Kidney glomerular epithelial cell (primary cell): ENCODE data around the gene LMAN2L.

ENCODE experiments used
- DNase-seq: peaks from one replicate; lab custom pipeline; 2025; lab: John Stamatoyannopoulos, UW

The LMAN2L gene, protein sequence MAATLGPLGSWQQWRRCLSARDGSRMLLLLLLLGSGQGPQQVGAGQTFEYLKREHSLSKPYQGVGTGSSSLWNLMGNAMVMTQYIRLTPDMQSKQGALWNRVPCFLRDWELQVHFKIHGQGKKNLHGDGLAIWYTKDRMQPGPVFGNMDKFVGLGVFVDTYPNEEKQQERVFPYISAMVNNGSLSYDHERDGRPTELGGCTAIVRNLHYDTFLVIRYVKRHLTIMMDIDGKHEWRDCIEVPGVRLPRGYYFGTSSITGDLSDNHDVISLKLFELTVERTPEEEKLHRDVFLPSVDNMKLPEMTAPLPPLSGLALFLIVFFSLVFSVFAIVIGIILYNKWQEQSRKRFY

DNA sequence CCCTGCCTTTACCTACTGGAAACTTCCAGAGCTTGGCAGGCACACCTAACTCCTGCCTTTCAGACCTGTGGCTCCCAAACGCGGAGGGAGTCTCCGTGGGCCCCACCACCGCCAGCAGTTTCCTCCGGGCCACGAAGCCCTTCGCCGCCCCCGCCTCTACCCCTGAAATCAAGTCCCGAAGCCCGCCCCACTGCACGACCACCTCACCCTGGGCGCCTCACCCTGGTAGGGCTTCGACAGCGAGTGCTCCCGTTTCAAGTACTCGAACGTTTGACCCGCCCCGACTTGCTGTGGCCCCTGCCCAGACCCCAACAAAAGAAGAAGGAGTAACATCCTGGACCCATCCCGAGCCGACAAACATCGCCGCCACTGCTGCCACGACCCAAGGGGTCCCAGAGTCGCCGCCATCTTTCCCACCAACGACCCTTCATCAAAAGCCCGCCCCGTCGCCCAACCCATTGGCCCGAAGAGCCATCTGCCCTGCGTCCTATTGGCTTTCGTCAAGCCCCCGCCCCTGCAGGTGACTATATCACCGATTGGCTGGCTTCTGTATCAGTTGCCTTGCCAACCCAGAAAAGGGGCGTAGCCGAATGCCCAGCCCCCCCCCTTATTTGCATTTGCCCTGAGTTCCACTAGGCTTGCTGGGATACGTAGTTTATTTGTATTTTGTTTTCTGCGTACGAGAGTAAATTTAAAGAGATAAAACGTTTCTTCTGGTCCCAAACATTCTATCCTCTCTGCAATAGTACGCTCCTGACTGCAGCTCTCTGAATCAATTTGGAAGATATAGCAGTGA is at the start of gene LMAN2L:
Gene LMAN2L (minus strand): TSS at position 432 of the 796 bp plus-strand sequence. CDS start 24 bp downstream, at position 408.
- DNase-seq, result peak; percentile 94

DNA sequence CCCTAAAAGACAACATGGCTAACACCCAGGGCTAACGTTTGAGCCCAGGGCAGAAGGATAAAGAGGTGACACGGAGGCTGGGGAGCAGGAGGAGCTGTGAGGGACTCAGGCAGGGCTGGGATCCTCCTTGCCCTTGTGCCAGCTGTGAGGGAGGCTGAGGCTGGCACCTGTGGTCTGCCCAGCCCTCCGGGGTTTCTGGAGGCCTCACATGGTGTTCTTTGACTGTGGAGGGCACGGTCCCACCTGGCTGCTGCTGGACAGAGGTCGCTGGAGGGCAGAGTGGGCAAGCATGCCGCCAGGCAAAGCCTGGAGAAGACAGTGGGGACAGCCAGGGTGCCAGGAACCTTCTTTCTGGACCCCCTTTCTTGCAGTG is 49.4 kb upstream of the LMAN2L start:
- DNase-seq, result no peak

DNA sequence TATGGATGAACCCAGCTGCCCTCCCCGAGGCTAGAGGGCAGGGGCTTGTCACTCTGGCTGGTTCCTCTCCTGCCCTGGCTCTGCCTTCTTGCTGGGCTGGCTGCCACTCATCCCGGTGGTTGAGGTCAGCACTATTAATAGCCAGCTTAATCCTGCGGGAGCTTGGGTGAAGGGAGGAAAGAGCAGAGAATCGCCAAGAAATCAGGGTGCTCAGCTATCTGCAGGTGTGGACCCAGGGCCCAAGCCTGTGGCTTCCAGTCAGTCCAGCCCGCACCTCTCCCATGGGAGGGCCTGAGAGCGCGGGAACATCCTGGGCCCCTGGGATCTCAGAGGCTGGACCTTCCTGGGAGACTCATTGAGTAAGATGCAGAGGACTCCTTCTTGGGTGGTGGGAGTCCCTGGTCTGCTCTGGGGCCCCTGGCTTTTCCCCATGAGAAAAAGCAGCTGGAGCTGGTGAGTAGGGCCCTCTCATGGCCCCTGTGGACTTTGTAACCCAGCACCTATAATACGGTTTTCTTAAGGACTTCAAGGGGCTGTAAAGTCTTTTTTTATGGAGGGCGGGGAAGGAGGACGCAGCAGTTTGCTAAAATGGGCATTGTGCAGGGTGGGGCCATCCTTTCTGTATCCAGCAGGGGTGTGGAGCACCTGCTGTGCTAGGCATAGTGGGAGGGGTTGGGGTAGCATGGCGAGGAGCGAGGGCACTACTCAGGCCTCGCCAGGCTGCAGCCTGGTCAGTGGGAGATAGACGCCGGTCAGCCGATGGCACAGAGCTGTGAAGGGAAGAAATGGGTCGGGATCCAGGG is 48.8 kb upstream of the LMAN2L start:
- no peak for DNase-seq

DNA sequence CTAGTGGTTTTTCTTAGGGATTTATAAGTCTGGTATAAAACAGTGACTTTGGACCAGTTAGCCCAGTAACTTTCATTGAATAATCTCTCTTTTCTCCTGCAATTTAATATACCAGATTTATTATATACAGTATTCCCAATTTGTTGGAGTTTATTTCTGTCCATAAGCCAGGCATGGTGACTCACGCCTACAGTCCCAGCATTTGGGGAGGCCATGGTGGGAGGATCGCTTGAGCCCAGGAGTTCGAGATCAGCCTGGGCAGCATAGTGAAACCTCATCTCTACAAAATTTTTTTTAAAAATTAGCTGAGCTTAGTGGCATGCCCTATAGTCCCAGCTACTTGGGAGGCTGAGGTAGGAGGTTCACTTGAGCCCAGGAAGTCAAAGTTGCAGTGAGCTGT is 47.5 kb upstream of the LMAN2L start:
- no peak for DNase-seq

DNA sequence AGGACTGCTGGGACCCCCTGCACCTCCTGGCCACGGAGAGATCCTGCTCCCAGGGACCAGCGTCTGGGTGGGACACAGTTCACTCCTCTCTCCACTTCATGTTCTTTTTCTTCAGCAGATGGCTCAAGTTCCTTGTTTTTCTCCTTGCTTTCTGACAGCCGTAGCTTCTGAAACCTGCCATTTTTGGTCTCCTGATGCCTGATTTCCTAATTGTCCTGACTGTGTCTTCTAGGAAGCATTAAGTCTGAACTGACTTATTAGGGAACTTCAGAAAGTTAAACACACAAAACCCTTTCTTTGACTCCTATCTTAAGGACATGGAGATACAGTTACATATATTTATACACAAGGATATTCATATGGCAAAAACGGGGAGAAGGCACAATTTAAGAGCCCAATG is 43.5 kb upstream of the LMAN2L start:
- no peak for DNase-seq

DNA sequence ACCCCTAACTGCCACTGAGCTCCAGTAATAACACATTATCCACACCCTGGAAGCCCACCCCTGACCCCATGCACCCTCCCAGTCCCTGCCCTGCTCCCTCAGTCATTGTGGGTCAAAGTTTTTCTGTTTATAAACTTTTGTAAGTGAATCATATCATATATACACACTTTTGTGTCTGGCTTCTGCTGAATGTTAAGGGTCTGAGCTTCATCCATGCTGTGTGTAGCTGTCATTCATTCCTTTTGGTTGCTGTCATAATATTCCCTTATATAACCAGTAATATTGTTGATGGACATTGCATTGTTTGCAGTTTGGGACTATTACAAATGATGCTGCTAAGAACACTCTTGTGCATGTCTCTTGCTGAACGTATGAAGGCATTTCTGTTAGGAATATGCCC is 35.3 kb upstream of the LMAN2L start:
- DNase-seq, result no peak

DNA sequence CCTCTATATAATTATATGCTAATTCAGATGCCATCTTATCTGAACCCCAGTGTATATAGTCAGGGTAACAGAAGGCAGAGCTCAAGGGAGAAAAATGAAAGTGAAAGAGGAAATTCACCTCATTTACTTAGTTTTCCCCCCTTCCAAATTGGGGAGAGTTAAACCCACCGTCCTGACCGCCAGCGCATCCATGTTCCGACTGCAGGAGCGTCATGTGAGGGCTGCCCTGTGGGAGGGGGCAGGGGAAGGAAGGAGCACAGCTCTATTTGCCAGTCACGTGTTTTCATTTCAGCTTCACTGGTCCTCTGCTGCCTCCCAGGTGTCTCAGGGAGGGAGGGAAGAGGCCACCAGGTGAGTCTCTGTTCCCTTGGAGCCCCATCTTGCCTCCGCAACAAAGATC is 34.1 kb upstream of the LMAN2L start:
- DNase-seq, result no peak

DNA sequence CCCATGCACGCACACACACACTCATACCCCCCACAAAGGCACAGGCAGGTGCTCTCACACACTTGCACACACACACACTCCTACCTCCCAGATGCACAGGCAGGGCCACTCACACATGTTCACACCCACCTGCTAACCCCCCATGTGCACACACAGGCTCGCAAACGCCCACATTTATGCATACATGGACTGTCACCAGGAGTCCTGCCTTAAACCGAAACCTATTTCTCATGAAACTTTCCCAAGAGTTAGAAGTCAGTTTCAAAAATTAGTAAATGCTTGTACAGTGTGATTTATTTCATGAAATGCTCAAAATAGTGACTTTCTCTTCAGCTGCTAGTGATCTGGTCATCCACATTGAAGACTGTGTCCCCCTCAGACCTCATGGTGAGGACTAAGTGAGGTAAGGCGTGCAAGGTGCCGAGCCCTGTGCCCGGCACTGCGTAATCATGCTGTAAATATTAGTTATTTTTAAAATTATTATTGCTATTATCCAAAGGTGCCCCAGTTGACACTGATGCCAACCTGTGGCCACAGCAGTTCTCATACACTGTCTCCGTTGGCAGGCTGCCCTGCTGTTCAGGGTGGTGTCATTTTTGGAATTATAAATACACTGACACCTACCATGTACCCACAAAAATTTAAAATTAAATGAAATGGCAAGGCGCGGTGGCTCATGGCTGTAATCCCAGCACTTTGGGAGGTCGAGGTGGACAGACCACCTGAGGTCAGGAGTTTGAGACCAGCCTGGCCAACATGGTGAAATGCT is 33.2 kb upstream of the LMAN2L start:
- no peak for DNase-seq

DNA sequence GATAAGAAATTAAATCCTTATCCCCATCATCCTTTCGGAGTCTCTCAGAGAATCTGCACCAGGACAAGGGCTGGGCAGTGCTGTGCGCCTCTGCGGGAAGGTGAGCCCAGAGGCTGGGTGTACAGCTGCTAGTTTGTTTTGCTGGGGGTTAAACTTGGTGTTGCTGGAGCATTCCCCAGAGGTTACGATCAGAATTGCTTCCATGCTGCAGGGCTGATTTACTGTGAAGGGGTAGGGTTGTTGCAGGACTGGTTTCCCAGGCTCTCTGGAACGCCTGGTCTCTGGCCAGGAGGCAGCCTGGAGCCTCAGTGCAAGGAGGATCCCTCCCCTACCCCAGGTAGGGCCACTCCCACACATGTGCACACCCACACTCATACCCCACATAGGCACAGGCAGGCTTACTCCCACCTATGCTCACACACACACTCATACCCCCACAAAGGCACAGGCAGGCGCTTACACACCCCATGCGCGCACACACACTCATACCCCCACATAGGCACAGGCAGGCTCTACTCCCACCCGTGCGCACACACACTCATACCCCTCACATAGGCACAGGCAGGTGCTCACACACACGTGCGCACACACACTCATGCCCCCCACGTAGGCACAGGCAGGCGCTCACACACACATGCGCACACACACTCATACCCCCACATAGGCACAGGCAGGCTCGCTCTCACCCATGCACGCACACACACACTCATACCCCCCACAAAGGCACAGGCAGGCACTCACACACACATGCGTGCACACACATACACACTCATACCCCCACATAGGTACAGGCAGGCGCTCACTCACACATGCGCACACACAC is 32.1 kb upstream of the LMAN2L start:
- DNase-seq, result no peak

DNA sequence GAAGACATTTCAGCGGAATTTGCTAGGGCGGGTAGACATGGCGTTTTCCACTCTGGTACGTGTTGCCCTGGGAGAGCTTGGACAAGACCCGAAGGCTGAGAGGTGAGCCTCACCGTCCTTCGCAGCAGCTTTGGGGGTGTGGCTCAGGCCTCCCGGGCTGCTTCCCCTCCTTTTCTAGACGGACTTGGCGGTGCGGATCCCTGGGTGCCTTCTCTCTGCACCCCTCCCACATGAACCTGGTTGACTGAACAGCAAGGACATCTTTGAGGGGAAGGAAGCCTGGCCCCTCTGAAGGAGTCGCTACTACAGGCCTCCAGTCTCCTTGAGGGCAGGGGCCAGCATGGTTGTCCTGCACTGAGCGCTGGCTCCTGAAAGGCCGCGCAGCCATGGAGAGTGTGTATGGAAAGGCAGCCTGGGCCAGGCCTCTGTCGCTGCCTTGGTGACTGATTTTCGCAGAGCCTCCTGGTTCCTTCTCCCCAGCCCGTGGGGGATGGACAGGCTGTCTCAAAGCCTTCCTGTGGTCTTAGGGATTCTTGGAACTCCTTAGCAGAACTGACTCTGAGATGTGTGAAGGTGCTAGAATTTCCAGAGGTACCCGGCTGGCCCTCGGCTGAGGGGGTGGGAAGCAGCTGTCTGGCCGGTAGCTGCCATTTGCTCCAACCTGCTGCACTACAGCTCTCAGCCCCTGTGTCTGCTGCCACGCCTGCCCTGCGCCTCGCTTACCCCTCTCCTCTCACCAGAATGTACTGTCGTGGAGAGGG is 30.8 kb upstream of the LMAN2L start:
- no peak for DNase-seq

DNA sequence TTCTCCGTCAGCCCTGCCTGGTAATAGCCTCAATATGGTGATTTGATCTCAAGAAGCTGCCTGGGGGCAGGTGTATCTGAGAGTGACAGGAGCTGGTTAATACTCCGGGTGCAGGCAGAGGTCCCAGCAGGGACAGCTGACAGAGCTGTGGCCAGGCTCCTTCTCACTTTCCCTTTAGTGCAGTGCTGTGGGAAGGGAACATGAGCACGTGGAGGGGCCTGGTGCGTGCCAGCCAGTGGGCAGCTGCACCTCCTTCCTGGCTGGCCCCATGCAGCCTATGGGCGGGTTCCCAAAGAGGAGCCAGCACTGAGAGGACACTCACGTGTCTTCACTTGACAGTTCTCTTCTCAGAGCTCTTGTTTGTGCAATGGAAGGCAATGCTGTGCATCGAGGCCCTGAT is 29.9 kb upstream of the LMAN2L start:
- no peak for DNase-seq

DNA sequence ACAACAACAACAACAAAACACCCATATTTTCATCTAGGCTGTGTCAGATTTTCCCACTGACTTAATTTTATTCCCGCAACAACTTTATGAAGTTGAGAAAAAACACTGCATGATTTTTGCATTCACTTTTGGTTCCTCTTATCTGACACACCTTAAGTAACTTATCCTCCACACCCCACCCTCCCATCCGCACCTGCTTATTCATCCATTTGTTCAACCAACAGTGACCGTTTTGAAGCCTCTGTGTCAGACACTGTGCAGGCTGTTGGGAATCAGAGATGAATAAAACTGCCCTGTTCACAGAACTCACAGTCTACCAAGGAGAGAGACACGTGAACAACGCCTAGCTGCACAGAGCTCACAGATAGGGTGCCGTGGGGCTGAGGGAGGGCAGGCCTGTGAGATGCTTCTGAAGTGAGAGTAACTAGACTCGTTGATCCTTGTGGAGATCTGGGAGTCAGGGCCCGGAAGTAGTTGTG is 28.3 kb upstream of the LMAN2L start:
- peak; percentile 29 for DNase-seq

DNA sequence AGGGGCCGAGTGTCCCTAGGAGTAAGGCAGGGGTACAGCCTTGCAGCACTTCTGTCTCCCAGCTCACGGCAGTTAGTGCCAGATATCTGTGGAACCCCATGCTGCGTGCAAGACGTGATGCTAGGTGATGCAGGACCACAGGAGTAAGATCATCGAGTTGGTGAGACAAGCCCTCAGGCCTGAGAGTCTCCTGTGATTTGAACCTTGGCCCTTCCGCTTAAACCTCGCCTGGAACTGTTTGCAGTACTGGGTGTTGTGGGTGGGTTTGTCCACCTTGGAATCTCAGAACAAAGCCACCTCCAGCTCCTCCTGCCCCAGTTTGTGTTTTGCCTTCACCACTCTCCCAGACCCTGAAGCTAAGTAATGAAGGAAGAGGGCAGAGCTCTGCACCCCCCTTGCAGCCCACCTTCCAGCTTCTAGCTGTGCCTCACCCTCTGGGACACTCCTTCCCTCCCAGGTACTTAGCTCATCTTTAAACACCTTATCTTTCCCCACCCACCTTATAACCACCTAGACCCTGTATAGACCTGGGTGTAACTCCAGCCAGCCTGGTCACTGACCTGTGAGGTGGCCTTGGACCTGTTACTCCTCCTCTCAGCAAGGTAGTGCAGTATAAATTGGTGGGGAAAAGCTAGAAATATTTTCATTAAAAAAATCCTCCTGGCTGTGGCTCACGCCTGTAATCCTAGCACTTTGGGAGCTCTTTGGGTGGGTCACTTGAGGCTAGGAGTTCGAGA is 27.4 kb upstream of the LMAN2L start:
- DNase-seq, result no peak

DNA sequence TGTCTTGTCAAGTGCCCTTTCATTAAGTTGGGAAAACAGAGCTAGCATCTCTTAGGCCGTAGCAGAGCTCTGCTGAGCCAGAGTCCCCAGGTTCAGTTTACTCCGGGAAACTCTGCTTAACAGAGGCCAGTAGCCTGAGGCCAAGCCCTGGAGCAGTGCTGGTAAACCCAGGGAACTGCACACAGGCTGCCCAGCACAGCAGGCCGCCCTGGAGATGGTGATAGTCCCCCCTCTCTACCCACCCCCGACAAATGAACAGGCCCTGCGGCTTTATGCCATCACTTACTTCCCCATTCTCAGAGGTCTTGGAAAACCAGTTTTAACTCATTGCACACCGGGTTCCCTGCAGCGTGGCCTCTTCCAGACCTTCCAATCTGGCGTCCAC is 24.4 kb upstream of the LMAN2L start:
- DNase-seq, result no peak

DNA sequence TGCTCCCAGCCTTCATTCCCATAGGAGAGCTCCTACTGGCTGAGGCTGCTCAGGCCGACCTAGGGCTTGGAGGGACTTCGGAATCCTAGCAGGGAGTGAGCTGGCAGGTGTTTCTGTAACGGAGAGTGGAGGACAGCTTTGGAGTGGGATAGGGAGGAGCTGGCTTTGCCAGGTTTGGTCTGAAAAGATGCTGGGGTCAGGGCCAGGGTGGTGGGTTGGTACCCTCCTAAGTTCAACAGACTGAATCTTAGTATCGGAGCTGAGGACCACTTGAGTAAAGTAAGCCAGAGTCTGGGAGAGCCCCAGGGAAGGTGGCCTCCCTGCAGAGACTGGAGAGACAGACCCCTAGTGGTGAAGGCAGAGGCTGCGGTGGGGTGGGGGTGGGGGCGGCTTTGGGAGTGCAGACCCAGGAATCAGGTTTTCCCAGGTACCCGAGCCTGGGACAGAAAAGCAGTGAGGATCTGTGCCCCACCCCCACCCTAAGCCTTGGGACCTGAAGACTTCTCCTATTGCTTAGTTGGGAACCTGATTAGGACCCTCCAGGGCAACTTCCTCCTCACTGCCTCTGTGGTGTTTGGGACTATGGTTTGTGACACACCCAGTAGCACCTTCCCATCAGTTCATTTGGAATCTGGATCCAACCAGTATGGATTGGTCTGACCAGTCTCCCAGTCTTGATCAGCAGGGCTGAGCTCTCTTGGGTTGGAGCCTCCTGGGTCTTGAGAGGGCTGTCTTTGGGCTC is 23.8 kb upstream of the LMAN2L start:
- DNase-seq, result no peak

DNA sequence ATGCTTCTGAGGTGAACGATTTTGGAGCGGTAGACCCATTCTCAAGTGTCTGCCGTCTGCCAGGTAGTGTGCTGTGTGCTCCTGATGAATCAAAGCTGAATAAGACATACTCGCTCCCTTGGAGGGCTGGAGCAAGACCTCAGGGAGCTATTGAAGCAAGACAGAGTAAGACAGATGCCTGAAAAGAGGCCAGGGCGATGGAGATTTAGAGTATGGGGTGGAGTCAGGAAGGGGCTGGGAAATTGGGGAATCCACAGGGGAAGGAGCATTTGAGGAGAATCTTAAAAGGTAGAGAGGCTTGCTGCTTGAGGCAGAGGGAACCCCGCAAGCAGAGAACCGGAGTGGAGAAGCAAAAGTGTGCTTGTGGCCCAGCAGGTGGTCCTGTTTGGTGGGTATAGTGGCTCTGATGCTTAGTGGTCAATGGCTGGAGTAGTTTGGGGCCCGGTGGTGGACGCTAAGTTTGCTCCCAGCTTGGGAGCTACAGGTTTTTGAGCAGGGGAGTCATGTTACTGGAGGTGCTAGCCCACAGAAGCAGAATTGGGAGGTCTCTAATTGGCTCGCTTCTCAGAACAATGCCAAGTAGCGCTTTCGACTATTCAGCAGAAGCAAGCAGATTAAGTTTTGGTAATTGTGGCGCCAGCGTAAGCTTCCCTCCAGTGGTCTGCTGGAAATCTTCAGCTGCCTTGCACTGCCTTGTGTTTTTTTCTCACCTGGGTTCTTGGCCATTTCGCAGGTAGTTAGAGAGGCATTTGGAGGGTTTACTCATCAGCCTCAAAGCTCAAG is 22.9 kb upstream of the LMAN2L start:
- DNase-seq, result no peak

DNA sequence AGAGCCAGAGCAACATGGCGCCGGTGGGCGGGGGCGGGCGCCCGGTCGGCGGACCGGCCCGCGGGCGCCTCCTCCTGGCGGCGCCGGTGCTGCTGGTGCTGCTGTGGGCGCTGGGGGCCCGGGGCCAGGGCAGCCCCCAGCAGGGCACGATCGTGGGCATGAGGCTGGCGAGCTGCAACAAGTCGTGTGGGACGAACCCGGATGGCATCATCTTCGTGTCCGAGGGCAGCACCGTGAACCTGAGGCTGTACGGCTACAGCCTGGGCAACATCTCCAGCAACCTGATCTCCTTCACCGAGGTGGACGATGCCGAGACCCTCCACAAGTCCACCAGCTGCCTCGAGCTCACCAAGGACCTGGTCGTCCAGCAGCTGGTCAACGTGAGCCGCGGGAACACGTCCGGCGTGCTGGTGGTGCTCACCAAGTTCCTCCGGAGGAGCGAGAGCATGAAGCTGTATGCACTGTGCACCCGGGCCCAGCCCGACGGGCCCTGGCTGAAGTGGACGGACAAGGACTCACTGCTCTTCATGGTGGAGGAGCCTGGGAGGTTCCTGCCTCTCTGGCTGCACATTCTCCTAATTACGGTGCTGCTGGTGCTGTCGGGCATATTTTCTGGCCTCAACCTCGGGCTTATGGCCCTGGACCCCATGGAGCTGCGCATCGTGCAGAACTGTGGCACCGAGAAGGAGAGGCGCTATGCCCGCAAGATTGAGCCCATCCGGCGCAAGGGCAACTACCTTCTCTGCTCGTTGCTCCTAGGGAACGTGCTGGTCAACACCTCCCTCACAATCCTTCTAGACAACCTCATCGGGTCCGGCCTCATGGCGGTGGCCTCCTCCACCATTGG is 21.3 kb upstream of the LMAN2L start:
- DNase-seq, result peak; percentile 71
